Bronchial epithelial cell (primary cell): Measurements from ENCODE around the gene CEND1. TPM values are rescaled to one million over a fixed set of nuclear protein-coding genes. Genes with fewer than 3 reads are reported as not detected.

Source experiments
- DNase-seq: peaks from one replicate; pipeline ENCODE4 v3.0.0-alpha.2; 2010; ENCODE audit warnings: low read depth
- FAIRE-seq: peaks from 2 replicates; lab custom pipeline; 2011; peaks lifted over from hg19 to GRCh38; lab: Jason Lieb, UNC
- H3K27me3 ChIP-seq: 2 replicates; pipeline ENCODE4 v1.5.1; 2011; ENCODE audit warnings: low read length; ENCODE audit not compliant: control insufficient read depth, insufficient read depth
- H3K36me3 ChIP-seq: 2 replicates; pipeline ENCODE4 v1.5.1; 2011; ENCODE audit warnings: low read length; ENCODE audit not compliant: control insufficient read depth, insufficient read depth
- H3K4me3 ChIP-seq: 2 replicates; pipeline ENCODE4 v1.5.1; 2011; ENCODE audit warnings: mild to moderate bottlenecking, low read depth, low read length, control low read depth
- total RNA-seq: library from RNA; depleted of rRNA; stranded (reverse); fragments of >200 nt; gene quantifications from 2 replicates; pipeline ENCODE4 v1.2.1, GENCODE V29; 2014
- TF ChIP-seq, protein P1 (sequence below): IDR thresholded peaks from 2 replicates; pipeline ENCODE4 v1.5.1; 2011; ENCODE audit warnings: mild to moderate bottlenecking, moderate library complexity, low read length, control low read depth, inconsistent platforms; ENCODE audit not compliant: insufficient read depth, severe bottlenecking

Gene CEND1
- total RNA-seq, 1 donor from 2014 or later: not detected

DNA sequence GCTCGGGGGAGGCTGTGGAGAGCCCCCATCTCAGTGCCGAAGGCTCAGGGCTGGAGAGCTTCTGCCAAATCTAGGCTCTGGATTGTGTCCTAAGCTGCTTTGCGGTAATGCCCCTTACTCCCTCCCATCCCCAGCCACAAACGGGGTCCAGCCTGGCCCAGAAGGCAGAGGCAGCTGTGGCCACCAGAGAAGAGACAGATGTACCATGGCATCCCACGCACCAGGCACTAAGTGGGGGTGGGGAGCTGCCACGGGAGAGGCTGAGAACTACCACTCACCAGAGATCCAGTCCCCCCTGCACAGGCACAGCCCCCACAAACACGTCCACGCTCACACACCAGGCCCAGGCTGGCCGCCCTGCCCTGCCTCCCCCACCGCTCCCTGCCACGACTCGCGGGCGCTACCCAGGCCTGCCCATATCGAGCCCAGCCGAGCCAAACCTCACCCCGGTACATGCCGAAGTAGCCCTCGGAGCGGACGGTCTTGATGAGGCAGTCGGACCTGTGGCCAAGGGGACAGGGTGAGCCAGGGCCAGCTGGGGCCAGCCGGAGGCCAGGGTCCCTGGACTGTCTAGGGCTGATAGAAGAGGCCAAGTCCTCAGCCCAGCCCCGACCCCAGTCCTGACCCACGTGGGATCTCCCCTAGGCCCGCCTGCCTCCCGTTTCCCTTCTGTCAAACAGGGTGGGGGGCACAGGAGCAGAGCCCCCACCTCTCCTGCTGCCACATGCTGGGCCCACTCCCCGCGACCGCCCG, 4.3 kb upstream of the CEND1 start:
- TF ChIP-seq, protein P1, sequence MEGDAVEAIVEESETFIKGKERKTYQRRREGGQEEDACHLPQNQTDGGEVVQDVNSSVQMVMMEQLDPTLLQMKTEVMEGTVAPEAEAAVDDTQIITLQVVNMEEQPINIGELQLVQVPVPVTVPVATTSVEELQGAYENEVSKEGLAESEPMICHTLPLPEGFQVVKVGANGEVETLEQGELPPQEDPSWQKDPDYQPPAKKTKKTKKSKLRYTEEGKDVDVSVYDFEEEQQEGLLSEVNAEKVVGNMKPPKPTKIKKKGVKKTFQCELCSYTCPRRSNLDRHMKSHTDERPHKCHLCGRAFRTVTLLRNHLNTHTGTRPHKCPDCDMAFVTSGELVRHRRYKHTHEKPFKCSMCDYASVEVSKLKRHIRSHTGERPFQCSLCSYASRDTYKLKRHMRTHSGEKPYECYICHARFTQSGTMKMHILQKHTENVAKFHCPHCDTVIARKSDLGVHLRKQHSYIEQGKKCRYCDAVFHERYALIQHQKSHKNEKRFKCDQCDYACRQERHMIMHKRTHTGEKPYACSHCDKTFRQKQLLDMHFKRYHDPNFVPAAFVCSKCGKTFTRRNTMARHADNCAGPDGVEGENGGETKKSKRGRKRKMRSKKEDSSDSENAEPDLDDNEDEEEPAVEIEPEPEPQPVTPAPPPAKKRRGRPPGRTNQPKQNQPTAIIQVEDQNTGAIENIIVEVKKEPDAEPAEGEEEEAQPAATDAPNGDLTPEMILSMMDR: no peak
- DNase-seq: no peak

DNA sequence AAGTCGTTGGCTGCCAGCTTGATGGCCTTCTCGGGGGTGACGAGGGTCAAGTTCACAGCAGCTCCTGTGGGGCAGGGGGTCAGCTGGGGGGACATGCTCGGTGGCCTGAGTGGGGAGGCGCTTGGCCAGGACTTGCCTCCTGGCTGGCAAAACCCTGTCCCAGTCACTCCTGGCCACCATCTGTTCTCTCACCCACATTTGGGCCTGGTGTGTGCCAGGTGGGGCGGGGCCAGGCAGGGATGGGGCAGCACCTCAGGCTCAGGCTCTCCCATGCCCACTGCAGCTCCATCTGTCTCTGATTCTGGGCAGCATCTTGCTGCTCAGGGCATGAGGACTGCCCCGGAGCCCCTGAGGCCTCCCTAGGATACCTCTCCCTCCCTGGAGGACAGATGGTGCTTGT, 3.7 kb upstream of the CEND1 start:
- H3K36me3 ChIP-seq: peaks cover 10% of the 10 kb centered on the region
- DNase-seq (no peak), FAIRE-seq (no peak)
- no peak overlapping the region for H3K4me3 ChIP-seq
- TF ChIP-seq, protein P1: no peak
- H3K27me3 ChIP-seq: peaks cover 3% of the 10 kb centered on the region

More for the DNA sequence above, 4.3 kb upstream of the CEND1 start:
- no peak overlapping the region for H3K4me3 ChIP-seq
- H3K27me3 ChIP-seq: peaks cover 1% of the 10 kb centered on the region
- H3K36me3 ChIP-seq: peaks cover 10% of the 10 kb centered on the region
- FAIRE-seq: no peak

DNA sequence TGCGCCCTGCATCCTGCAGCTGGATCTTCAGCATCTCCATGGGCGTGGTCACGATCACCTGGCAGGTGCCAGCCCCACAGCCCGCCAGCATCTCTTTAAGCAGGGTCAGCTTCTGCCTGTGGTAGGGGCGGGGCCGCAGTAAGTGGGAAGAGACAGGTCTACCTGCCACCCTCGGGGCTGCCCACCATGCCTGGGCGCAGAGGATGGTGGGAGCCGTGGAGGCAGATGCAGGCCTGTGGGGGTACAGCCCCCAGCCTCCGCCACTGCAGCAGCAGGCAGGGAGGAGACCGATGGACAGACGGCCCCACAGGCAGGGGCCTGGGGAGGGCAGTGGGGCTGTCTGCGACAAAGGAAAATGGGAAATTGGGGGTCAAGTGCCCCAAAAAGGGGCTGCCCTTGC, 3.0 kb upstream of the CEND1 start:
- Histone ChIP-seq H3K4me3 (no peak overlapping the region), H3K27me3 (peaks cover 3% of the 10 kb centered on the region), H3K36me3 (peaks cover 10% of the 10 kb centered on the region)
- TF ChIP-seq, protein P1: no peak
- FAIRE-seq (no peak), DNase-seq (no peak)

DNA sequence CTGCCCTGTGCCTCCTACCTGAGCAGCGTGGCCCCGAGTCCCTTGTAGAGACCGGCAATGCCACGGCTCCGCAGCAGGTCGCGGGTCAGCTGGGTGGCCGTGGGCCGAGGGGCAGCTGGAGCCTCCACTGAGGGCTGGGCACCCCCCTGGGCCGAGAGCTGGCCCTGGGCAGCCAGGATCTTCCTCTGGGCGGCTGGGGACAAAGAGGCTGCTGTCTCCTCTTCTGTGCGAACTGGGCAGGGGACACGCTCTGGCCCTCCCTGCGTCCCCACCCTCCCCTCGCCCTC, 2.6 kb upstream of the CEND1 start:
- DNase-seq: no peak
- TF ChIP-seq, protein P1: no peak
- peaks cover 10% of the 10 kb centered on the region for H3K36me3 ChIP-seq
- no peak for FAIRE-seq
- H3K4me3 ChIP-seq: no peak overlapping the region
- peaks cover 3% of the 10 kb centered on the region for H3K27me3 ChIP-seq

DNA sequence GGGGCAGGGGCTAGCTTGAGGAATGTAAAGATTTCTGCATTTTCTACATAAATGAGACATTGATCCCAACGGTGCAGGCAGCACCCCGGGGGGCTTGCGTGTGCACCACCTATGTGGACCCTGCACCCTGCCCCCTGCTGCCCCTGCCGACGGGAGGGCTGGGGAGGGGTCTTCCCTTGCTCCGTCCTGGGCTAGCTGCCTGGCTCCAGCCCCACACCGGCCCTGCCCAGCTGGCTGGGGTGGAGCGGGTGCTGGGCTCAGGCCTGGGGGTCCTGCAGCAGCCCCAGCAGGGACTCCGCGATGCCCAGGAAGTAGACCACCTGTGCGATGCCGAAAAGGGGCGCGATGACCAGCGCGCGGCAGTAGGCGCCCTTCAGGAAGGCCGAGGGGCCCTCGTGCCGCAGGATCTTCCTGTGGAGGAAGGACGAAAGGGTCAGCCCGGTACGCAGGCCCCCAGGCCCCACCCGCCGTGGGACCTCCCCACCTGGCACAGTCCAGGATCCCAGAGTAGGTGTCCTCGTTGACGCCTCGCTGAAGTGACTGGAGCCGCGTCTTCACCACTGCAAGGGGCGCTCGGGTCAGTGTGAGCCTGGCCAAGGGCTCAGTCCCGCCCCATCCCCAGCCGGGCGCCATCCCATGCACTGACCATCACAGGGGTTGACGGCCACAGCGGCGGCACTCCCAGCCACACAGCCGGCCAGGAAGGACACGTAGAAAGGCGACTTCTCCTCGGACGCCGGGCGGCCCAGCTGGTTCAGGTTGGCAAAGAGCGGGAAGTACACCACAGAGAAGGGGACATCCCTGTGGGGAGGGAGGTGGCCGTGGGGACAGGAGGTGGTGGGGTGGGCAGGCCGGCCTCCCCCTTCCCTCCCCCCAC, 2.0 kb upstream of the CEND1 start:
- no peak for FAIRE-seq
- H3K27me3 ChIP-seq: peaks cover 3% of the 10 kb centered on the region

More for the DNA sequence above, 2.0 kb upstream of the CEND1 start:
- TF ChIP-seq, protein P1: no peak
- DNase-seq: no peak
- Histone ChIP-seq H3K36me3 (peaks cover 10% of the 10 kb centered on the region), H3K4me3 (no peak overlapping the region)
